GM12878 (cell line): ENCODE results near the gene CHRM1. TPM values are rescaled to one million over a fixed set of nuclear protein-coding genes. Genes with fewer than 3 reads are reported as not detected.

Experiments
- ATAC-seq: fragments of 200-7000 bp; cut with Tn5 transposase; 3 replicates; pipeline ENCODE4 v1.9.1; 2020; ENCODE audit warnings: mild to moderate bottlenecking, moderate library complexity
- BruUV-seq: library from RNA; stranded (reverse); fragments of 400-500 nt; replicated peaks from 2 replicates; lab custom pipeline; 2021; lab: Mats Ljungman, UMichigan
- CTCF ChIA-PET: fragments of 300-600 bp; sonication (Branson Sonifier 250); formaldehyde crosslinking; extraction: SDS; loops from one replicate; lab custom pipeline; 2021; ENCODE audit warnings: inconsistent platforms; lab: Yijun Ruan, JAX
- POLR2A ChIA-PET: fragments of 350-600 bp; formaldehyde crosslinking; extraction: SDS; loops from one replicate; lab custom pipeline; 2021; ENCODE audit warnings: inconsistent platforms; lab: Charles Lee
- RAD21 ChIA-PET: fragments of 300-600 bp; sonication (Branson Sonifier 250); formaldehyde crosslinking; loops from one replicate; lab custom pipeline; 2023; ENCODE audit warnings: antibody characterized with exemption; ENCODE audit not compliant: unreplicated experiment; lab: Charles Lee
- SMC1A ChIA-PET: fragments of 300-600 bp; sonication (Branson Sonifier 250); formaldehyde crosslinking; loops from one replicate; lab custom pipeline; 2023; ENCODE audit not compliant: unreplicated experiment, uncharacterized antibody; lab: Charles Lee
- DNase-seq: peaks from one replicate; pipeline ENCODE4 v3.0.0-alpha.2; 2011; ENCODE audit warnings: low read depth, low spot score
- FAIRE-seq: peaks from 3 replicates; lab custom pipeline; 2011; peaks lifted over from hg19 to GRCh38; lab: Jason Lieb, UNC
- H2AFZ ChIP-seq: 2 replicates; pipeline ENCODE4 v1.6.0; 2011; ENCODE audit warnings: low read depth, low read length, control low read depth; ENCODE audit not compliant: control insufficient read depth
- H3K27ac ChIP-seq: 2 replicates; pipeline ENCODE4 v1.5.1; 2011; ENCODE audit warnings: control low read depth; ENCODE audit not compliant: control insufficient read depth, insufficient read depth
- H3K27me3 ChIP-seq, 2 experiments: replicated peaks in 1 of 2; 2 replicates each; pipeline versions ENCODE4 v1.6.0 to v1.6.1; 2011; ENCODE audit warnings: low read length in 1 of 2; ENCODE audit not compliant: control insufficient read depth in 2 of 2, insufficient read depth in 2 of 2
- H3K36me3 ChIP-seq, 2 experiments: 2 replicates each; pipeline ENCODE4 v1.5.1; 2011; ENCODE audit warnings: low read length in 1 of 2; ENCODE audit not compliant: control insufficient read depth in 2 of 2, insufficient read depth in 2 of 2
- H3K4me1 ChIP-seq: 2 replicates; pipeline ENCODE4 v1.6.1; 2011; ENCODE audit warnings: mild to moderate bottlenecking, low read length, moderate library complexity, mixed read lengths; ENCODE audit not compliant: control insufficient read depth, insufficient read depth
- H3K4me2 ChIP-seq: 2 replicates; pipeline ENCODE4 v1.6.0; 2011; ENCODE audit warnings: control low read depth; ENCODE audit not compliant: control insufficient read depth, insufficient read depth
- H3K4me3 ChIP-seq: fragments of 200-600 bp; sonication (generic); 2 replicates; pipeline ENCODE4 v1.5.1; 2016
- H3K79me2 ChIP-seq: 2 replicates; pipeline ENCODE4 v1.6.0; 2011; ENCODE audit warnings: low read length; ENCODE audit not compliant: control insufficient read depth, insufficient read depth
- H3K9ac ChIP-seq: 2 replicates; pipeline ENCODE4 v1.8.0; 2011; ENCODE audit warnings: low read length, control low read depth, mixed read lengths; ENCODE audit not compliant: control insufficient read depth, insufficient read depth
- H3K9me3 ChIP-seq: replicated peaks from 3 replicates; pipeline ENCODE4 v1.5.1; 2011; ENCODE audit warnings: mild to moderate bottlenecking, low read length; ENCODE audit not compliant: control insufficient read depth, insufficient read depth
- H4K20me1 ChIP-seq: 2 replicates; pipeline ENCODE4 v1.6.0; 2011; ENCODE audit not compliant: control insufficient read depth, insufficient read depth
- BACH1 ChIP-seq: fragments of 450-650 bp; IDR thresholded peaks from 2 replicates; pipeline ENCODE4 v1.6.1; 2017; ENCODE audit warnings: mild to moderate bottlenecking, borderline replicate concordance
- IRF3 ChIP-seq: fragments of 450-650 bp; IDR thresholded peaks from 2 replicates; pipeline ENCODE4 v1.6.1; 2014; ENCODE audit warnings: mild to moderate bottlenecking
- JUNB ChIP-seq: IDR thresholded peaks from 2 replicates; pipeline ENCODE4 v1.6.1; 2016; ENCODE audit warnings: antibody characterized with exemption, mild to moderate bottlenecking
- NBN ChIP-seq: fragments of 450-650 bp; IDR thresholded peaks from 2 replicates; pipeline ENCODE4 v1.6.1; 2016
- NFXL1 ChIP-seq: fragments of 450-650 bp; IDR thresholded peaks from 2 replicates; pipeline ENCODE4 v1.6.1; 2017; ENCODE audit warnings: antibody characterized with exemption, mild to moderate bottlenecking, borderline replicate concordance
- POLR2AphosphoS5 ChIP-seq: IDR thresholded peaks from 2 replicates; pipeline ENCODE4 v1.6.1; 2011; ENCODE audit warnings: mild to moderate bottlenecking, low read length, inconsistent platforms
- RELA ChIP-seq: fragments of 450-650 bp; IDR thresholded peaks from 2 replicates; pipeline ENCODE4 v1.8.0; 2014; ENCODE audit warnings: borderline replicate concordance; ENCODE audit not compliant: partially characterized antibody
- SIX5 ChIP-seq: IDR thresholded peaks from 2 replicates; pipeline ENCODE4 v1.6.1; 2011; ENCODE audit warnings: mild to moderate bottlenecking, low read depth, low read length, moderate library complexity; ENCODE audit not compliant: severe bottlenecking
- STAT1 ChIP-seq: fragments of 450-650 bp; conservative IDR thresholded peaks from 2 replicates; pipeline ENCODE4 v1.6.1; 2014; ENCODE audit warnings: antibody characterized with exemption, mild to moderate bottlenecking
- TARDBP ChIP-seq: IDR thresholded peaks from 2 replicates; pipeline ENCODE4 v1.6.1; 2016; ENCODE audit warnings: borderline replicate concordance
- WGBS: methylation state at CpG from one replicate; pipeline ENCODE4 v1.1.6; 2016; ENCODE audit warnings: low lambda C conversion rate; ENCODE audit not compliant: insufficient replicate concordance, insufficient coverage; ENCODE audit errors: missing lambda C conversion rate; 5-methylcytosine and 5-hydroxymethylcytosine counted together
- in situ Hi-C: fragments of 300-500 bp; cut with MboI; formaldehyde crosslinking; loops from 9 replicates; pipeline ENCODE4 v1.14.3; 2018; ENCODE audit warnings: mixed read lengths
- intact Hi-C: fragments of 100-400 bp; cut with micrococcal nuclease; formaldehyde crosslinking; loops from one replicate; pipeline ENCODE4 v1.14.2; 2022; ENCODE audit not compliant: unreplicated experiment
- polyA plus RNA-seq, 11 experiments: library from polyadenylated mRNA; depleted of rRNA in 4 of 11; unstranded in 6 of 11; stranded (reverse) in 5 of 11; fragments of >200 nt; fragmentation: Nextera tagmentation in 4 of 11; fragmentation: Illumina TruSeq in 1 of 11; extraction: Ambion mirVana in 4 of 11; extraction: Trizol in 1 of 11; gene quantifications; 1 replicate in 1 of 11; 2 replicates in 10 of 11; pipeline versions ENCODE4 v1.2.1 to v1.2.3, GENCODE V29; 2011 to 2016; ENCODE audit warnings: inconsistent platforms in 2 of 11, missing spikeins in 2 of 11, low read depth in 1 of 11
- total RNA-seq, 4 experiments: library from RNA; depleted of rRNA in 3 of 4; stranded (reverse); fragments of >200 nt in 3 of 4; fragmentation: Illumina TruSeq in 1 of 4; extraction: Trizol in 1 of 4; gene quantifications; 2 replicates each; pipeline versions ENCODE4 v1.2.1 to v1.2.3, GENCODE V29; 2013 to 2021
- TF ChIP-seq, protein P1 (sequence below), 3 experiments: IDR thresholded peaks in 2 of 3; conservative IDR thresholded peaks in 1 of 3; 2 replicates each; pipeline ENCODE4 v1.5.1; 2011; ENCODE audit warnings: low read depth in 3 of 3, low read length in 3 of 3, mild to moderate bottlenecking in 3 of 3, control low read depth in 2 of 3, moderate library complexity in 2 of 3, inconsistent platforms in 1 of 3, mixed read lengths in 1 of 3; ENCODE audit not compliant: control insufficient read depth in 2 of 3, insufficient read depth in 1 of 3; ENCODE audit errors: extremely low read depth in 1 of 3
- TF ChIP-seq, protein P2 (sequence below): fragments of 450-650 bp; IDR thresholded peaks from 2 replicates; pipeline ENCODE4 v1.6.1; 2018; ENCODE audit warnings: borderline replicate concordance, mild to moderate bottlenecking; ENCODE audit not compliant: partially characterized antibody
- TF ChIP-seq, protein P3 (sequence below): fragments of 450-650 bp; IDR thresholded peaks from 2 replicates; pipeline ENCODE4 v1.6.1; 2016; ENCODE audit warnings: mild to moderate bottlenecking

CHRM1 gene
- total and polyA plus RNA-seq, 10 of the 15 experiments (the other 5 are each of a cell fraction or from before 2014, with no cell fraction given): not detected

DNA sequence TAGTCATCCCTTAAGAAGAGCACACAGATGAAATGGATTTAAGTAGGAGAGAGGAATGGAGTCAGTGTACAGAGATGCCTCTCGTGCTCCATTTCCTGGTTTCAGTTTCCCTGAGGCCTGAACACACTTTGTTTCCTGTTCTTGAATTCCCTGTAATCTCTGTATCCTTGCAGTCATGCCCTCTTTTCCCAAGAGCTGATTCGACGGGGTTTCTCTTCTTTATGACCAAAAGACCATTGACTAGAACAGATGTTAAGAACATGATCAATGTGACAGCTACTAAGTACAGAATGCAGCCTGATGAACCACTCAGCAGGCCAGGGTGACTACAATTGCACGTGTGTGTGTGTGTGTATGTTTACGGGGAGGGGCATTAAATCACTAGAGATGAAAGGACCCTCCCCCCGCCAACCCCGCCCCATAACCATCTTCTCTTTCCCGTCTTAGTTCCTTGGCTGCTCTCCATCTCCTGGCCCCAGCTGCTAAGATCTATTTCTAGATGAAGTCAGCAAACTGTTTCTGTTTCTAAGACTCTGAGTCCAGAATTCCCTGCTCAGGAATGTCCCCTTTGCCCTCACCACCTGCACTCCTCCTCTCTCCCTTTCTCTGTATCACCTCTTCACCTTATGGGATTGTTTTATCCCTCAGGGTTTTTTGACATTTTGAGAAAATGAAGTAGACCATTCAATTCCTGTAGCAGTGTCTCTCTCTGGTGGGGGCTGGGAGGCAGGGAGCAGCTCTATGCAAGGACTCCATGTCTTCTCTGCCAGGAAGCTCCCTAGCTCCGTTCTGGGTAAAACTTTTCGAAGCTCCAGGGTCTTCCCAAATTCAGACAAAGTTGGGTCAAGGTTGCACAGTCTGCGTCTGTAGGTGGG lies 37.6 kb upstream of the CHRM1 start (continued):
- TF ChIP-seq IRF3: no peak
- TF ChIP-seq, protein P1, sequence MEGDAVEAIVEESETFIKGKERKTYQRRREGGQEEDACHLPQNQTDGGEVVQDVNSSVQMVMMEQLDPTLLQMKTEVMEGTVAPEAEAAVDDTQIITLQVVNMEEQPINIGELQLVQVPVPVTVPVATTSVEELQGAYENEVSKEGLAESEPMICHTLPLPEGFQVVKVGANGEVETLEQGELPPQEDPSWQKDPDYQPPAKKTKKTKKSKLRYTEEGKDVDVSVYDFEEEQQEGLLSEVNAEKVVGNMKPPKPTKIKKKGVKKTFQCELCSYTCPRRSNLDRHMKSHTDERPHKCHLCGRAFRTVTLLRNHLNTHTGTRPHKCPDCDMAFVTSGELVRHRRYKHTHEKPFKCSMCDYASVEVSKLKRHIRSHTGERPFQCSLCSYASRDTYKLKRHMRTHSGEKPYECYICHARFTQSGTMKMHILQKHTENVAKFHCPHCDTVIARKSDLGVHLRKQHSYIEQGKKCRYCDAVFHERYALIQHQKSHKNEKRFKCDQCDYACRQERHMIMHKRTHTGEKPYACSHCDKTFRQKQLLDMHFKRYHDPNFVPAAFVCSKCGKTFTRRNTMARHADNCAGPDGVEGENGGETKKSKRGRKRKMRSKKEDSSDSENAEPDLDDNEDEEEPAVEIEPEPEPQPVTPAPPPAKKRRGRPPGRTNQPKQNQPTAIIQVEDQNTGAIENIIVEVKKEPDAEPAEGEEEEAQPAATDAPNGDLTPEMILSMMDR (IDR thresholded peaks at IDR 0.05 in 2 of 3, conservative IDR thresholded peaks at IDR 0.05 in 1 of 3; ENCODE audit: control insufficient read depth in 2 of 3, extremely low read depth in 1 of 3, insufficient read depth in 1 of 3, low read depth in 3 of 3, low read length in 3 of 3): no peak

DNA sequence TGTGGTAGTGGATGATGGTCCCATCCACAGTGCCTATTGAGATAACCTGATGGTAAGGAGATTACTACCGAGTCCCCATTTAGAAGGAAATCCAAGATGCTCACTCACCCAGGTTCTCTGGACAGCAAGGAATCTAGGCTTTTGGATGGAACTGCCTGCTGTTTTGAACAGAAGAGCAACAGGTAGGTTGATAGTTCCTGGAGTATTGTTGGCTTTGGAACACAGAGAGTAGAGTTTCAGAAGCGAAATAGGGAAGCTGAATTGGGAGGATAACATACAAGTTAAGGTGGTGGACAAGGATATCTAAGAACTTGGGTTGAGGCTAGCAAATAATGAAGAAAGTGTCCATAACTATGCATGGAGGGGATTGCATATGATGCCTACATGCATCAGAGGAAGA lies 36.0 kb upstream of the CHRM1 start:
- 0% methylated on average over 2 of the region's 2 CpGs for WGBS
- POLR2A ChIA-PET: no interaction called here
- intact Hi-C loops: no loop called here
- ATAC-seq: no peak
- Histone ChIP-seq H3K4me3 (no peak overlapping the region), H2AFZ (no peak overlapping the region), H3K4me1 (no peaks in the 10 kb centered on the region), H3K27me3 (no peaks in the 10 kb centered on the region), H3K36me3 (no peaks in the 10 kb centered on the region), H3K9ac (no peak overlapping the region), H3K27ac (no peak overlapping the region), H3K9me3 (no peaks in the 10 kb centered on the region), H3K79me2 (no peaks in the 10 kb centered on the region), H3K4me2 (no peak overlapping the region), H4K20me1 (no peaks in the 10 kb centered on the region)
- BruUV-seq: no TSS peak
- SMC1A ChIA-PET: no interaction called here
- in situ Hi-C loops: no loop called here
- no peak for DNase-seq
- FAIRE-seq: no peak
- CTCF ChIA-PET: no interaction called here
- RAD21 ChIA-PET: no interaction called here
- TF ChIP-seq, protein P2, sequence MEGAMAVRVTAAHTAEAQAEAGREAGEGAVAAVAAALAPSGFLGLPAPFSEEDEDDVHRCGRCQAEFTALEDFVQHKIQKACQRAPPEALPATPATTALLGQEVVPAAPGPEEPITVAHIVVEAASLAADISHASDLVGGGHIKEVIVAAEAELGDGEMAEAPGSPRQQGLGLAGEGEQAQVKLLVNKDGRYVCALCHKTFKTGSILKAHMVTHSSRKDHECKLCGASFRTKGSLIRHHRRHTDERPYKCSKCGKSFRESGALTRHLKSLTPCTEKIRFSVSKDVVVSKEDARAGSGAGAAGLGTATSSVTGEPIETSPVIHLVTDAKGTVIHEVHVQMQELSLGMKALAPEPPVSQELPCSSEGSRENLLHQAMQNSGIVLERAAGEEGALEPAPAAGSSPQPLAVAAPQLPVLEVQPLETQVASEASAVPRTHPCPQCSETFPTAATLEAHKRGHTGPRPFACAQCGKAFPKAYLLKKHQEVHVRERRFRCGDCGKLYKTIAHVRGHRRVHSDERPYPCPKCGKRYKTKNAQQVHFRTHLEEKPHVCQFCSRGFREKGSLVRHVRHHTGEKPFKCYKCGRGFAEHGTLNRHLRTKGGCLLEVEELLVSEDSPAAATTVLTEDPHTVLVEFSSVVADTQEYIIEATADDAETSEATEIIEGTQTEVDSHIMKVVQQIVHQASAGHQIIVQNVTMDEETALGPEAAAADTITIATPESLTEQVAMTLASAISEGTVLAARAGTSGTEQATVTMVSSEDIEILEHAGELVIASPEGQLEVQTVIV: no peak
- TF ChIP-seq SIX5 (no peak), NBN (no peak), RELA (no peak), JUNB (no peak), STAT1 (no peak), TARDBP (no peak), POLR2AphosphoS5 (no peak), BACH1 (no peak), NFXL1 (no peak)
- TF ChIP-seq, protein P3, sequence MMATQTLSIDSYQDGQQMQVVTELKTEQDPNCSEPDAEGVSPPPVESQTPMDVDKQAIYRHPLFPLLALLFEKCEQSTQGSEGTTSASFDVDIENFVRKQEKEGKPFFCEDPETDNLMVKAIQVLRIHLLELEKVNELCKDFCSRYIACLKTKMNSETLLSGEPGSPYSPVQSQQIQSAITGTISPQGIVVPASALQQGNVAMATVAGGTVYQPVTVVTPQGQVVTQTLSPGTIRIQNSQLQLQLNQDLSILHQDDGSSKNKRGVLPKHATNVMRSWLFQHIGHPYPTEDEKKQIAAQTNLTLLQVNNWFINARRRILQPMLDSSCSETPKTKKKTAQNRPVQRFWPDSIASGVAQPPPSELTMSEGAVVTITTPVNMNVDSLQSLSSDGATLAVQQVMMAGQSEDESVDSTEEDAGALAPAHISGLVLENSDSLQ: no peak
- TF ChIP-seq, all 136 proteins: peak for 0
